SK-N-SH (cell line): Measurements from ENCODE around the gene DUXB.

Experiments used
- CTCF ChIP-seq: fragments of 200-600 bp; sonication (generic); IDR thresholded peaks from 2 replicates; pipeline ENCODE4 v1.6.1; 2017; ENCODE audit warnings: antibody characterized with exemption, mild to moderate bottlenecking, moderate library complexity
- EP300 ChIP-seq, 2 experiments: IDR thresholded peaks; 2 replicates each; pipeline versions ENCODE4 v1.4.0 to v1.6.1; 2012; ENCODE audit warnings: borderline replicate concordance in 1 of 2, low read depth in 1 of 2, low read length in 1 of 2
- FOXM1 ChIP-seq: IDR thresholded peaks from 2 replicates; pipeline ENCODE4 v1.4.0; 2012; ENCODE audit warnings: low read depth, mild to moderate bottlenecking
- POLR2AphosphoS5 ChIP-seq: IDR thresholded peaks from 2 replicates; pipeline ENCODE4 v1.6.1; 2012; ENCODE audit warnings: low read depth, low read length
- TF ChIP-seq, protein P1 (sequence below): IDR thresholded peaks from 2 replicates; pipeline ENCODE4 v1.6.1; 2012; ENCODE audit warnings: mild to moderate bottlenecking, low read depth, low read length, moderate library complexity

GRCh38 chr16:75750528-75750927, 49.3 kb upstream of the DUXB start:
- no peak for TF ChIP-seq FOXM1
- TF ChIP-seq EP300 (IDR thresholded peaks at IDR 0.05; ENCODE audit: borderline replicate concordance in 1 of 2, low read depth in 1 of 2, low read length in 1 of 2): no peak
- no peak for TF ChIP-seq CTCF
- TF ChIP-seq, protein P1, sequence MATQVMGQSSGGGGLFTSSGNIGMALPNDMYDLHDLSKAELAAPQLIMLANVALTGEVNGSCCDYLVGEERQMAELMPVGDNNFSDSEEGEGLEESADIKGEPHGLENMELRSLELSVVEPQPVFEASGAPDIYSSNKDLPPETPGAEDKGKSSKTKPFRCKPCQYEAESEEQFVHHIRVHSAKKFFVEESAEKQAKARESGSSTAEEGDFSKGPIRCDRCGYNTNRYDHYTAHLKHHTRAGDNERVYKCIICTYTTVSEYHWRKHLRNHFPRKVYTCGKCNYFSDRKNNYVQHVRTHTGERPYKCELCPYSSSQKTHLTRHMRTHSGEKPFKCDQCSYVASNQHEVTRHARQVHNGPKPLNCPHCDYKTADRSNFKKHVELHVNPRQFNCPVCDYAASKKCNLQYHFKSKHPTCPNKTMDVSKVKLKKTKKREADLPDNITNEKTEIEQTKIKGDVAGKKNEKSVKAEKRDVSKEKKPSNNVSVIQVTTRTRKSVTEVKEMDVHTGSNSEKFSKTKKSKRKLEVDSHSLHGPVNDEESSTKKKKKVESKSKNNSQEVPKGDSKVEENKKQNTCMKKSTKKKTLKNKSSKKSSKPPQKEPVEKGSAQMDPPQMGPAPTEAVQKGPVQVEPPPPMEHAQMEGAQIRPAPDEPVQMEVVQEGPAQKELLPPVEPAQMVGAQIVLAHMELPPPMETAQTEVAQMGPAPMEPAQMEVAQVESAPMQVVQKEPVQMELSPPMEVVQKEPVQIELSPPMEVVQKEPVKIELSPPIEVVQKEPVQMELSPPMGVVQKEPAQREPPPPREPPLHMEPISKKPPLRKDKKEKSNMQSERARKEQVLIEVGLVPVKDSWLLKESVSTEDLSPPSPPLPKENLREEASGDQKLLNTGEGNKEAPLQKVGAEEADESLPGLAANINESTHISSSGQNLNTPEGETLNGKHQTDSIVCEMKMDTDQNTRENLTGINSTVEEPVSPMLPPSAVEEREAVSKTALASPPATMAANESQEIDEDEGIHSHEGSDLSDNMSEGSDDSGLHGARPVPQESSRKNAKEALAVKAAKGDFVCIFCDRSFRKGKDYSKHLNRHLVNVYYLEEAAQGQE: no peak
- TF ChIP-seq POLR2AphosphoS5: no peak
